SK-N-SH treated with all-trans-retinoic acid at 6 μM for 48 hours (cell line): ENCODE results near the gene SYNPO2.

Source experiments
- ATAC-seq: fragments of 200-7000 bp; cut with Tn5 transposase; 3 replicates; pipeline ENCODE4 v1.9.1; 2020; ENCODE audit warnings: mild to moderate bottlenecking, moderate library complexity
- ARNTL ChIP-seq: fragments of 450-650 bp; formaldehyde crosslinking; IDR thresholded peaks from 2 replicates; pipeline ENCODE4 v1.5.0; 2020; ENCODE audit warnings: low read depth, mild to moderate bottlenecking, moderate library complexity, borderline replicate concordance
- BACH2 ChIP-seq: fragments of 250-450 bp; sonication (Bioruptor Pico); IDR thresholded peaks from 2 replicates; pipeline ENCODE4 v1.9.0; 2021; ENCODE audit warnings: mild to moderate bottlenecking, borderline replicate concordance
- ESRRG ChIP-seq: fragments of 250-450 bp; sonication (Bioruptor Pico); IDR thresholded peaks from 2 replicates; pipeline ENCODE4 v1.6.1; 2021; ENCODE audit warnings: mild to moderate bottlenecking
- GLIS3 ChIP-seq: fragments of 250-450 bp; sonication (Bioruptor Pico); IDR thresholded peaks from 2 replicates; pipeline ENCODE4 v1.5.0; 2020; ENCODE audit warnings: mild to moderate bottlenecking, moderate library complexity
- ISL1 ChIP-seq: fragments of 250-450 bp; sonication (Bioruptor Pico); IDR thresholded peaks from 2 replicates; pipeline ENCODE4 v2.1.2; 2022; ENCODE audit warnings: mild to moderate bottlenecking, moderate library complexity
- OSR1 ChIP-seq: fragments of 250-450 bp; sonication (Bioruptor Pico); IDR thresholded peaks from 2 replicates; pipeline ENCODE4 v1.8.0; 2022; ENCODE audit warnings: moderate library complexity, mild to moderate bottlenecking, inconsistent platforms
- PPARA ChIP-seq: fragments of 250-450 bp; sonication (Bioruptor Pico); IDR thresholded peaks from 2 replicates; pipeline ENCODE4 v1.5.0; 2020; ENCODE audit warnings: mild to moderate bottlenecking, borderline replicate concordance
- RARB ChIP-seq: fragments of 250-450 bp; sonication (Bioruptor Pico); IDR thresholded peaks from 2 replicates; pipeline ENCODE4 v1.8.0; 2021; ENCODE audit warnings: mild to moderate bottlenecking, moderate library complexity
- SNAI2 ChIP-seq: fragments of 250-450 bp; sonication (Bioruptor Pico); IDR thresholded peaks from 2 replicates; pipeline ENCODE4 v1.5.0; 2020; ENCODE audit warnings: mild to moderate bottlenecking, moderate library complexity
- TCF4 ChIP-seq: fragments of 250-450 bp; sonication (Bioruptor Pico); IDR thresholded peaks from 2 replicates; pipeline ENCODE4 v1.8.0; 2021; ENCODE audit warnings: mild to moderate bottlenecking, moderate library complexity, borderline replicate concordance
- ZC3H10 ChIP-seq: fragments of 250-450 bp; sonication (Bioruptor Pico); IDR thresholded peaks from 2 replicates; pipeline ENCODE4 v1.5.1; 2021; ENCODE audit warnings: mild to moderate bottlenecking, moderate library complexity
- ZFP3 ChIP-seq: fragments of 250-450 bp; sonication (Bioruptor Pico); IDR thresholded peaks from 2 replicates; pipeline ENCODE4 v1.5.0; 2020; ENCODE audit warnings: mild to moderate bottlenecking, moderate library complexity
- ZFP30 ChIP-seq: fragments of 450-650 bp; formaldehyde crosslinking; IDR thresholded peaks from 2 replicates; pipeline ENCODE4 v1.5.0; 2022; ENCODE audit warnings: mild to moderate bottlenecking, moderate library complexity
- ZNF565 ChIP-seq: fragments of 450-650 bp; formaldehyde crosslinking; conservative IDR thresholded peaks from 2 replicates; pipeline ENCODE4 v1.5.0; 2020; ENCODE audit warnings: low read depth, mild to moderate bottlenecking, moderate library complexity
- ZNF70 ChIP-seq: fragments of 450-650 bp; formaldehyde crosslinking; IDR thresholded peaks from 2 replicates; pipeline ENCODE4 v1.5.0; 2020; ENCODE audit warnings: mild to moderate bottlenecking, moderate library complexity
- ZNF8 ChIP-seq: fragments of 450-650 bp; formaldehyde crosslinking; IDR thresholded peaks from 2 replicates; pipeline ENCODE4 v1.5.0; 2020; ENCODE audit warnings: mild to moderate bottlenecking, moderate library complexity
- TF ChIP-seq, protein P1 (sequence below): fragments of 250-450 bp; sonication (Bioruptor Pico); IDR thresholded peaks from 2 replicates; pipeline ENCODE4 v1.5.1; 2021; ENCODE audit warnings: mild to moderate bottlenecking, moderate library complexity
- TF ChIP-seq, protein P2 (sequence below): fragments of 250-450 bp; sonication (Bioruptor Pico); IDR thresholded peaks from 2 replicates; pipeline ENCODE4 v1.5.1; 2020; ENCODE audit warnings: low read depth, mild to moderate bottlenecking, moderate library complexity
- TF ChIP-seq, protein P3 (sequence below): fragments of 250-450 bp; sonication (Bioruptor Pico); IDR thresholded peaks from 2 replicates; pipeline ENCODE4 v1.8.0; 2020; ENCODE audit warnings: mild to moderate bottlenecking, moderate library complexity, borderline replicate concordance
- TF ChIP-seq, protein P4 (sequence below): fragments of 250-450 bp; sonication (Bioruptor Pico); IDR thresholded peaks from 2 replicates; pipeline ENCODE4 v1.8.0; 2021; ENCODE audit warnings: low read depth, mild to moderate bottlenecking, moderate library complexity, borderline replicate concordance
- TF ChIP-seq, protein P5 (sequence below): fragments of 250-450 bp; sonication (Bioruptor Pico); IDR thresholded peaks from 2 replicates; pipeline ENCODE4 v1.5.0; 2020; ENCODE audit warnings: mild to moderate bottlenecking, moderate library complexity

Gene SYNPO2

DNA sequence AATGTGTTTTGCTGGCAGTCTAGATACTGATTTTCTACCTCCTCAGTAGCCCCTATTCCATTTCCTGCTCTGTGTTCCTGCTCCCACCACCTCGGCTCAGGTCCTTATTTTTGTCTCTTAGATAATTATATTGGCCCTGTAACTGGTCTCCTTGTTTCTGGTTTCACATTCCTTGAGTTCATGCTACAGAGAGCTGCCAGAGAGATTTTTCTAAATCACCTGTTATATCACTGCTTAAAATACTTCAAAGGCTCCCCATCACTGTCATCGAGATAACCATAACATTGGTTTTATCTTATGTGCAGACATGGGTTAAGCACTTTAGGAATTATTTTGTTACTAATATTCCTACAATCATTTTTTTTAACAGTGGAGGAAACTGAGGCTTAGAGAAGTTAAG is 9.6 kb downstream of the SYNPO2 start:
- TF ChIP-seq BACH2 (CRISPR knock-in tag) = no peak
- TF ChIP-seq, protein P1, sequence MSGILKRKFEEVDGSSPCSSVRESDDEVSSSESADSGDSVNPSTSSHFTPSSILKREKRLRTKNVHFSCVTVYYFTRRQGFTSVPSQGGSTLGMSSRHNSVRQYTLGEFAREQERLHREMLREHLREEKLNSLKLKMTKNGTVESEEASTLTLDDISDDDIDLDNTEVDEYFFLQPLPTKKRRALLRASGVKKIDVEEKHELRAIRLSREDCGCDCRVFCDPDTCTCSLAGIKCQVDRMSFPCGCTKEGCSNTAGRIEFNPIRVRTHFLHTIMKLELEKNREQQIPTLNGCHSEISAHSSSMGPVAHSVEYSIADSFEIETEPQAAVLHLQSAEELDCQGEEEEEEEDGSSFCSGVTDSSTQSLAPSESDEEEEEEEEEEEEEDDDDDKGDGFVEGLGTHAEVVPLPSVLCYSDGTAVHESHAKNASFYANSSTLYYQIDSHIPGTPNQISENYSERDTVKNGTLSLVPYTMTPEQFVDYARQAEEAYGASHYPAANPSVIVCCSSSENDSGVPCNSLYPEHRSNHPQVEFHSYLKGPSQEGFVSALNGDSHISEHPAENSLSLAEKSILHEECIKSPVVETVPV (CRISPR knock-in tag) = no peak
- TF ChIP-seq ISL1 (CRISPR knock-in tag) = no peak
- TF ChIP-seq, protein P2, sequence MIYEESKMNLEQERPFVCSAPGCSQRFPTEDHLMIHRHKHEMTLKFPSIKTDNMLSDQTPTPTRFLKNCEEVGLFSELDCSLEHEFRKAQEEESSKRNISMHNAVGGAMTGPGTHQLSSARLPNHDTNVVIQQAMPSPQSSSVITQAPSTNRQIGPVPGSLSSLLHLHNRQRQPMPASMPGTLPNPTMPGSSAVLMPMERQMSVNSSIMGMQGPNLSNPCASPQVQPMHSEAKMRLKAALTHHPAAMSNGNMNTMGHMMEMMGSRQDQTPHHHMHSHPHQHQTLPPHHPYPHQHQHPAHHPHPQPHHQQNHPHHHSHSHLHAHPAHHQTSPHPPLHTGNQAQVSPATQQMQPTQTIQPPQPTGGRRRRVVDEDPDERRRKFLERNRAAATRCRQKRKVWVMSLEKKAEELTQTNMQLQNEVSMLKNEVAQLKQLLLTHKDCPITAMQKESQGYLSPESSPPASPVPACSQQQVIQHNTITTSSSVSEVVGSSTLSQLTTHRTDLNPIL = no peak
- TF ChIP-seq ZNF8 (CRISPR knock-in tag) = no peak
- no peak for TF ChIP-seq ZFP30 (CRISPR knock-in tag)
- TF ChIP-seq, all 23 proteins: peak for 0
- no peak for ATAC-seq

DNA sequence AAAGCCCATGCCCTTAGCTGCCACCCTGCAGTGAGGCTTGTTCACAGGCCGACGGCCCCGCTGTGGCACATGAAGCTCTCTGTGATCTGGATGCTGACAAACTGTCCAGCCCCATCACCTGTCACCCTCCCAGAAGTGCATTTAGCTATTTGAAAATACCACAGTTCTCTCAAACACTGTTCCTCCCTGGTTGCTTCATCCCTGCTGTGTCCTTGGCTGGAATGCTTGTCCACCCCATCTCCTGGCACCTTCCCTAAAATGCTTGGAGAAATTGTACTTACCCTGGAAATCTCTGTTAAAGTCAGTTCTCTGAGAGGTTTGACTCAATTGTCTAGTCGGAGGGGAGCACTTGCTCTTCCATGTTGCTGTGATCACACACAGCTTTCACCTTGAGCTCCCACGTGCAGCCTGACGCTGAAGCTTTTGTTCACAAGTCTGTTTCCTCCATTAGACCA is 10.1 kb downstream of the SYNPO2 start:
- TF ChIP-seq GLIS3 = no peak
- TF ChIP-seq OSR1 = no peak
- TF ChIP-seq, protein P3, sequence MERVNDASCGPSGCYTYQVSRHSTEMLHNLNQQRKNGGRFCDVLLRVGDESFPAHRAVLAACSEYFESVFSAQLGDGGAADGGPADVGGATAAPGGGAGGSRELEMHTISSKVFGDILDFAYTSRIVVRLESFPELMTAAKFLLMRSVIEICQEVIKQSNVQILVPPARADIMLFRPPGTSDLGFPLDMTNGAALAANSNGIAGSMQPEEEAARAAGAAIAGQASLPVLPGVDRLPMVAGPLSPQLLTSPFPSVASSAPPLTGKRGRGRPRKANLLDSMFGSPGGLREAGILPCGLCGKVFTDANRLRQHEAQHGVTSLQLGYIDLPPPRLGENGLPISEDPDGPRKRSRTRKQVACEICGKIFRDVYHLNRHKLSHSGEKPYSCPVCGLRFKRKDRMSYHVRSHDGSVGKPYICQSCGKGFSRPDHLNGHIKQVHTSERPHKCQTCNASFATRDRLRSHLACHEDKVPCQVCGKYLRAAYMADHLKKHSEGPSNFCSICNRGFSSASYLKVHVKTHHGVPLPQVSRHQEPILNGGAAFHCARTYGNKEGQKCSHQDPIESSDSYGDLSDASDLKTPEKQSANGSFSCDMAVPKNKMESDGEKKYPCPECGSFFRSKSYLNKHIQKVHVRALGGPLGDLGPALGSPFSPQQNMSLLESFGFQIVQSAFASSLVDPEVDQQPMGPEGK (CRISPR knock-in tag) = no peak
- no peak for TF ChIP-seq ISL1 (CRISPR knock-in tag)
- TF ChIP-seq, protein P4, sequence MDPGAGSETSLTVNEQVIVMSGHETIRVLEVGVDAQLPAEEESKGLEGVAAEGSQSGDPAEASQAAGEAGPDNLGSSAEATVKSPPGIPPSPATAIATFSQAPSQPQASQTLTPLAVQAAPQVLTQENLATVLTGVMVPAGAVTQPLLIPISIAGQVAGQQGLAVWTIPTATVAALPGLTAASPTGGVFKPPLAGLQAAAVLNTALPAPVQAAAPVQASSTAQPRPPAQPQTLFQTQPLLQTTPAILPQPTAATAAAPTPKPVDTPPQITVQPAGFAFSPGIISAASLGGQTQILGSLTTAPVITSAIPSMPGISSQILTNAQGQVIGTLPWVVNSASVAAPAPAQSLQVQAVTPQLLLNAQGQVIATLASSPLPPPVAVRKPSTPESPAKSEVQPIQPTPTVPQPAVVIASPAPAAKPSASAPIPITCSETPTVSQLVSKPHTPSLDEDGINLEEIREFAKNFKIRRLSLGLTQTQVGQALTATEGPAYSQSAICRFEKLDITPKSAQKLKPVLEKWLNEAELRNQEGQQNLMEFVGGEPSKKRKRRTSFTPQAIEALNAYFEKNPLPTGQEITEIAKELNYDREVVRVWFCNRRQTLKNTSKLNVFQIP (CRISPR knock-in tag) = no peak
- TF ChIP-seq TCF4 (CRISPR knock-in tag) = no peak
- TF ChIP-seq, protein P5, sequence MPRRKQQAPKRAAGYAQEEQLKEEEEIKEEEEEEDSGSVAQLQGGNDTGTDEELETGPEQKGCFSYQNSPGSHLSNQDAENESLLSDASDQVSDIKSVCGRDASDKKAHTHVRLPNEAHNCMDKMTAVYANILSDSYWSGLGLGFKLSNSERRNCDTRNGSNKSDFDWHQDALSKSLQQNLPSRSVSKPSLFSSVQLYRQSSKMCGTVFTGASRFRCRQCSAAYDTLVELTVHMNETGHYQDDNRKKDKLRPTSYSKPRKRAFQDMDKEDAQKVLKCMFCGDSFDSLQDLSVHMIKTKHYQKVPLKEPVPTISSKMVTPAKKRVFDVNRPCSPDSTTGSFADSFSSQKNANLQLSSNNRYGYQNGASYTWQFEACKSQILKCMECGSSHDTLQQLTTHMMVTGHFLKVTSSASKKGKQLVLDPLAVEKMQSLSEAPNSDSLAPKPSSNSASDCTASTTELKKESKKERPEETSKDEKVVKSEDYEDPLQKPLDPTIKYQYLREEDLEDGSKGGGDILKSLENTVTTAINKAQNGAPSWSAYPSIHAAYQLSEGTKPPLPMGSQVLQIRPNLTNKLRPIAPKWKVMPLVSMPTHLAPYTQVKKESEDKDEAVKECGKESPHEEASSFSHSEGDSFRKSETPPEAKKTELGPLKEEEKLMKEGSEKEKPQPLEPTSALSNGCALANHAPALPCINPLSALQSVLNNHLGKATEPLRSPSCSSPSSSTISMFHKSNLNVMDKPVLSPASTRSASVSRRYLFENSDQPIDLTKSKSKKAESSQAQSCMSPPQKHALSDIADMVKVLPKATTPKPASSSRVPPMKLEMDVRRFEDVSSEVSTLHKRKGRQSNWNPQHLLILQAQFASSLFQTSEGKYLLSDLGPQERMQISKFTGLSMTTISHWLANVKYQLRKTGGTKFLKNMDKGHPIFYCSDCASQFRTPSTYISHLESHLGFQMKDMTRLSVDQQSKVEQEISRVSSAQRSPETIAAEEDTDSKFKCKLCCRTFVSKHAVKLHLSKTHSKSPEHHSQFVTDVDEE (CRISPR knock-in tag) = no peak
- TF ChIP-seq SNAI2 (CRISPR knock-in tag) = no peak
- no peak for TF ChIP-seq ZNF70 (CRISPR knock-in tag)
- no peak for TF ChIP-seq ZFP3 (CRISPR knock-in tag)
- TF ChIP-seq ZC3H10 = no peak
- TF ChIP-seq PPARA (CRISPR knock-in tag) = no peak
- TF ChIP-seq, protein P1 (CRISPR knock-in tag) = no peak
- TF ChIP-seq ZNF565 (CRISPR knock-in tag) = no peak
- TF ChIP-seq RARB (CRISPR knock-in tag) = no peak
- TF ChIP-seq ARNTL = no peak

DNA sequence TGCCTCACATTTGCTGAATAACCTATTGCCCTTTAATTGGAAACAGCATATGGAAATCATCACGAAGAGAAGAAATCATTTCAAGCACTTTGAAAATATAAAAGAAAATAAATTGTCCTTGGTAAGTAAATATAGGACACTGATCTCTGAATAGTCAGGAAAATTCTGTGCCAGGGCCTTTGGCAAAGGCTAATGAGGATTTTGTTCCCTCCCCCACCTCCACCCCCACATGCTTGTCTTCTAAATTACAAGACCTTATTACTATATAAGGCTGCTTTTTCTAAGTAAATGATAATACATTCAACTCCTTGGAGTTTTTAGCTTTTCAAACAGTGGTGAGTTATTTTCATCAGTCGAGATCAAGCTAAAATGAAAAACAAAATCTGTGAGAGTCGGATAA is 15.8 kb downstream of the SYNPO2 start:
- ATAC-seq = peak; percentile 22

More for the DNA sequence above, 10.1 kb downstream of the SYNPO2 start:
- no peak for ATAC-seq

More for the DNA sequence above, 15.8 kb downstream of the SYNPO2 start:
- TF ChIP-seq GLIS3 (no peak), ARNTL (no peak), ZNF565 (CRISPR knock-in tag) (no peak), ESRRG (no peak)
- TF ChIP-seq, protein P1 (CRISPR knock-in tag) = no peak
- TF ChIP-seq, protein P3 (CRISPR knock-in tag) = no peak
